H1 (cell line): ENCODE results near the gene STK32C. TPM values are rescaled to one million over a fixed set of nuclear protein-coding genes. Genes with fewer than 3 reads are reported as not detected.

ENCODE experiments used
- CTCF ChIA-PET: fragments of 300-600 bp; sonication (Branson Sonifier 250); formaldehyde crosslinking; loops from one replicate; lab custom pipeline; 2021; ENCODE audit not compliant: partially characterized antibody; lab: Charles Lee
- POLR2A ChIA-PET: fragments of 300-600 bp; sonication (Branson Sonifier 250); formaldehyde crosslinking; loops from one replicate; lab custom pipeline; 2021; ENCODE audit warnings: inconsistent platforms; ENCODE audit not compliant: partially characterized antibody; lab: Charles Lee
- DNase-seq, 2 experiments: peaks; one replicate each; pipeline versions ENCODE4 v3.0.0 to v3.0.0-alpha.2; 2010 to 2022; ENCODE audit warnings: low spot score in 2 of 2, low read depth in 1 of 2, mixed read lengths in 1 of 2
- FAIRE-seq: peaks from 2 replicates; lab custom pipeline; 2011; peaks lifted over from hg19 to GRCh38; lab: Jason Lieb, UNC
- H2AFZ ChIP-seq: 2 replicates; pipeline ENCODE4 v1.8.1; 2012; ENCODE audit warnings: low read length, inconsistent platforms
- H2AK5ac ChIP-seq: 2 replicates; pipeline ENCODE4 v1.6.1; 2013; ENCODE audit warnings: low read depth, low read length
- H2BK120ac ChIP-seq: replicated peaks from 2 replicates; pipeline ENCODE3; 2013; ENCODE audit warnings: low read depth, low read length, inconsistent platforms
- H2BK12ac ChIP-seq: 2 replicates; pipeline ENCODE4 v1.6.1; 2013; ENCODE audit warnings: low read depth, low read length
- H2BK15ac ChIP-seq: 2 replicates; pipeline ENCODE4 v1.6.1; 2013; ENCODE audit warnings: low read length
- H2BK20ac ChIP-seq: 2 replicates; pipeline ENCODE4 v1.6.1; 2013; ENCODE audit warnings: low read length
- H2BK5ac ChIP-seq: 2 replicates; pipeline ENCODE4 v1.6.1; 2013; ENCODE audit warnings: low read depth, low read length
- H3K14ac ChIP-seq: 2 replicates; pipeline ENCODE4 v1.6.1; 2013; ENCODE audit warnings: inconsistent platforms; ENCODE audit not compliant: insufficient read length
- H3K18ac ChIP-seq: 2 replicates; pipeline ENCODE4 v1.6.1; 2013; ENCODE audit warnings: low read length; ENCODE audit errors: extremely low read depth
- H3K23ac ChIP-seq: 2 replicates; pipeline ENCODE4 v1.6.1; 2013; ENCODE audit warnings: inconsistent platforms; ENCODE audit not compliant: insufficient read length
- H3K23me2 ChIP-seq: 2 replicates; pipeline ENCODE4 v1.6.1; 2013; ENCODE audit warnings: low read depth, low read length
- H3K27ac ChIP-seq: 2 replicates; pipeline ENCODE4 v1.6.1; 2011; ENCODE audit warnings: low read depth, low read length, inconsistent platforms
- H3K27me3 ChIP-seq, 4 experiments: replicated peaks in 1 of 4; 1 replicate in 1 of 4; 2 replicates in 3 of 4; pipeline versions ENCODE4 v1.6.1 to v1.8.1; 2011 to 2013; ENCODE audit warnings: low read length in 3 of 4, mild to moderate bottlenecking in 3 of 4, inconsistent platforms in 2 of 4, mixed read lengths in 2 of 4, moderate library complexity in 1 of 4; ENCODE audit not compliant: control insufficient read depth in 3 of 4, insufficient read depth in 3 of 4; ENCODE audit errors: extremely low read depth in 1 of 4
- H3K36me3 ChIP-seq, 4 experiments: 2 replicates each; pipeline versions ENCODE4 v1.6.1 to v1.8.1; 2011 to 2013; ENCODE audit warnings: mild to moderate bottlenecking in 4 of 4, low read length in 3 of 4, moderate library complexity in 2 of 4, control low read depth in 1 of 4, inconsistent platforms in 1 of 4; ENCODE audit not compliant: insufficient read depth in 4 of 4, control insufficient read depth in 2 of 4
- H3K4ac ChIP-seq: replicated peaks from 2 replicates; pipeline ENCODE3; 2013; ENCODE audit warnings: low read length, low read depth, mixed read lengths, inconsistent platforms; ENCODE audit not compliant: insufficient read length
- H3K4me1 ChIP-seq, 4 experiments: replicated peaks in 1 of 4; 1 replicate in 1 of 4; 2 replicates in 3 of 4; pipeline versions ENCODE4 v1.6.1 to v1.8.1; 2011 to 2013; ENCODE audit warnings: low read length in 3 of 4, inconsistent platforms in 2 of 4, mixed read lengths in 1 of 4; ENCODE audit not compliant: insufficient read depth in 4 of 4, control insufficient read depth in 3 of 4
- H3K4me2 ChIP-seq, 2 experiments: 2 replicates each; pipeline versions ENCODE4 v1.6.1 to v1.8.1; 2011 to 2013; ENCODE audit warnings: low read depth in 2 of 2, low read length in 2 of 2, control low read depth in 1 of 2, inconsistent platforms in 1 of 2, mild to moderate bottlenecking in 1 of 2; ENCODE audit not compliant: insufficient read depth in 1 of 2
- H3K4me3 ChIP-seq, 4 experiments: fragments of 200-600, 300-600 bp in 1 of 4; sonication (generic), shearing (Covaris generic), sonication (Bioruptor Twin) in 1 of 4; 2 replicates each; pipeline versions ENCODE4 v1.5.1 to v1.8.1; 2011 to 2016; ENCODE audit warnings: low read length in 4 of 4, low read depth in 3 of 4, control low read depth in 2 of 4, inconsistent platforms in 2 of 4, mild to moderate bottlenecking in 2 of 4, mixed read lengths in 1 of 4, moderate library complexity in 1 of 4; ENCODE audit not compliant: insufficient read depth in 2 of 4; ENCODE audit errors: extremely low read depth in 1 of 4
- H3K56ac ChIP-seq: replicated peaks from 2 replicates; pipeline ENCODE3; 2013; ENCODE audit warnings: low read depth, mild to moderate bottlenecking, mixed read lengths, low read length, inconsistent platforms; ENCODE audit not compliant: insufficient read length
- H3K79me1 ChIP-seq: 2 replicates; pipeline ENCODE4 v1.6.1; 2013; ENCODE audit warnings: low read depth, low read length, control low read depth
- H3K79me2 ChIP-seq, 2 experiments: 2 replicates each; pipeline versions ENCODE4 v1.6.1 to v1.8.1; 2012 to 2013; ENCODE audit warnings: low read length in 2 of 2, mild to moderate bottlenecking in 2 of 2, inconsistent platforms in 1 of 2; ENCODE audit not compliant: insufficient read depth in 2 of 2, control insufficient read depth in 1 of 2
- H3K9ac ChIP-seq, 4 experiments: replicated peaks in 1 of 4; 1 replicate in 1 of 4; 2 replicates in 3 of 4; pipeline versions ENCODE4 v1.6.1 to v1.8.1; 2011 to 2013; ENCODE audit warnings: low read depth in 3 of 4, low read length in 3 of 4, control low read depth in 2 of 4, mild to moderate bottlenecking in 2 of 4, moderate library complexity in 2 of 4, inconsistent platforms in 1 of 4; ENCODE audit errors: extremely low read depth in 1 of 4
- H3K9me3 ChIP-seq, 2 experiments: 2 replicates each; pipeline versions ENCODE4 v1.6.1 to v1.8.1; 2012 to 2013; ENCODE audit warnings: mild to moderate bottlenecking in 2 of 2, moderate library complexity in 2 of 2, control low read depth in 1 of 2, inconsistent platforms in 1 of 2, low read depth in 1 of 2, low read length in 1 of 2, mixed read lengths in 1 of 2; ENCODE audit not compliant: insufficient read depth in 2 of 2
- H4K20me1 ChIP-seq, 2 experiments: replicated peaks in 1 of 2; 2 replicates each; pipeline versions ENCODE3 to v1.8.1; 2011 to 2013; ENCODE audit warnings: inconsistent platforms in 2 of 2, low read length in 2 of 2, mild to moderate bottlenecking in 1 of 2; ENCODE audit not compliant: insufficient read depth in 2 of 2, control insufficient read depth in 1 of 2
- H4K5ac ChIP-seq: 2 replicates; pipeline ENCODE4 v1.6.1; 2013; ENCODE audit warnings: low read length, low read depth, mixed read lengths, inconsistent platforms; ENCODE audit not compliant: insufficient read length
- H4K8ac ChIP-seq: 2 replicates; pipeline ENCODE4 v1.8.0; 2013; ENCODE audit warnings: mild to moderate bottlenecking, moderate library complexity, low read length, inconsistent platforms; ENCODE audit not compliant: insufficient read depth; ENCODE audit errors: extremely low read depth
- H4K91ac ChIP-seq: replicated peaks from 2 replicates; pipeline ENCODE3; 2013; ENCODE audit warnings: low read length, mixed read lengths, inconsistent platforms; ENCODE audit not compliant: insufficient read length
- BACH1 ChIP-seq: IDR thresholded peaks from 2 replicates; pipeline ENCODE4 v1.6.1; 2012; ENCODE audit warnings: low read length, improper control_type of control experiment
- CEBPB ChIP-seq: IDR thresholded peaks from 2 replicates; pipeline ENCODE4 v1.6.1; 2012; ENCODE audit warnings: low read depth, low read length
- CHD1 ChIP-seq: IDR thresholded peaks from 2 replicates; pipeline ENCODE4 v1.6.1; 2012; ENCODE audit warnings: low read depth, low read length, improper control_type of control experiment
- CTCF ChIP-seq, 3 experiments: IDR thresholded peaks; 1 replicate in 2 of 3; 2 replicates in 1 of 3; pipeline versions ENCODE4 v1.5.1 to v1.6.1; 2011; ENCODE audit warnings: low read length in 3 of 3, mild to moderate bottlenecking in 3 of 3, inconsistent platforms in 2 of 3, low read depth in 1 of 3, moderate library complexity in 1 of 3; ENCODE audit not compliant: insufficient read depth in 1 of 3; ENCODE audit errors: control extremely low read depth in 1 of 3
- EGR1 ChIP-seq: IDR thresholded peaks from 2 replicates; pipeline ENCODE4 v1.6.1; 2011; ENCODE audit warnings: low read depth, low read length, borderline replicate concordance
- EP300 ChIP-seq, 2 experiments: IDR thresholded peaks; 1 replicate in 1 of 2; 2 replicates in 1 of 2; pipeline ENCODE4 v1.6.1; 2011 to 2012; ENCODE audit warnings: low read depth in 2 of 2, low read length in 2 of 2, mild to moderate bottlenecking in 2 of 2, borderline replicate concordance in 1 of 2, inconsistent platforms in 1 of 2, moderate library complexity in 1 of 2
- FOSL1 ChIP-seq: IDR thresholded peaks from 2 replicates; pipeline ENCODE4 v1.6.1; 2011; ENCODE audit warnings: mild to moderate bottlenecking, low read depth, low read length, moderate library complexity; ENCODE audit not compliant: insufficient read depth
- RBBP5 ChIP-seq: IDR thresholded peaks from 2 replicates; pipeline ENCODE4 v1.7.1; 2012; ENCODE audit warnings: low read depth, mild to moderate bottlenecking, inconsistent platforms, low read length, moderate library complexity, borderline replicate concordance
- SIX5 ChIP-seq: IDR thresholded peaks from 2 replicates; pipeline ENCODE4 v1.6.1; 2011; ENCODE audit warnings: mild to moderate bottlenecking, low read depth, low read length
- TAF1 ChIP-seq: IDR thresholded peaks from 2 replicates; pipeline ENCODE4 v1.6.1; 2011; ENCODE audit warnings: mild to moderate bottlenecking, low read depth, low read length
- TBP ChIP-seq: IDR thresholded peaks from 2 replicates; pipeline ENCODE4 v1.6.1; 2011; ENCODE audit warnings: low read depth, low read length, improper control_type of control experiment
- YY1 ChIP-seq: IDR thresholded peaks from 2 replicates; pipeline ENCODE4 v1.6.1; 2011; ENCODE audit warnings: low read depth, mild to moderate bottlenecking, low read length
- WGBS, 2 experiments: shearing (Covaris generic) in 1 of 2; methylation state at CpG; one replicate each; pipeline versions ENCODE4 v1.1.6 to v1.1.7; 2013 to 2015; ENCODE audit warnings: low lambda C conversion rate in 2 of 2, mixed read lengths in 2 of 2, inconsistent platforms in 1 of 2, low coverage in 1 of 2, missing lambda C conversion rate in 1 of 2; ENCODE audit not compliant: insufficient replicate concordance in 2 of 2, insufficient coverage in 1 of 2, insufficient read length in 1 of 2; ENCODE audit errors: extremely low coverage in 1 of 2, missing lambda C conversion rate in 1 of 2; 5-methylcytosine and 5-hydroxymethylcytosine counted together
- polyA plus RNA-seq, 7 experiments: library from polyadenylated mRNA; depleted of rRNA in 3 of 7; stranded (reverse) in 5 of 7; unstranded in 2 of 7; fragments of >200 nt in 5 of 7; fragments of 200-250 nt in 2 of 7; gene quantifications; 1 replicate in 5 of 7; 2 replicates in 1 of 7; 4 replicates in 1 of 7; pipeline versions ENCODE4 v1.2.1 to v1.2.3, GENCODE V29; 2011 to 2013; ENCODE audit warnings: missing spikeins in 2 of 7, mixed read lengths in 2 of 7
- total RNA-seq: library from RNA; stranded (reverse); fragmentation: NEBNext Ultra II Directional; extraction: Animal tissue kit (Norgen Biotek cat#: 25700); gene quantifications from 2 replicates; pipeline ENCODE4 v1.2.1, GENCODE V29; 2021

The STK32C gene
- total and polyA plus RNA-seq, 2 of the 8 experiments (the other 6 are each of a cell fraction or from before 2014, with no cell fraction given) = 10.6 to 15.6 TPM

- no peak overlapping the region for H3K4ac ChIP-seq
- H3K4me1 ChIP-seq = no peaks in the 10 kb centered on the region; a peak in 1 of 7 replicates
- no peaks in the 10 kb centered on the region for H3K23me2 ChIP-seq
- H4K8ac ChIP-seq = no peak overlapping the region
- no peak overlapping the region for H2AFZ ChIP-seq
- H3K79me2 ChIP-seq = no peaks in the 10 kb centered on the region
- 87% methylated on average over 6 of the region's 6 CpGs; no CpG with 5 or more reads in 1 of the 2 experiments for WGBS, 2 experiments
- no peak overlapping the region for H2BK12ac ChIP-seq
- H3K18ac ChIP-seq = no peak overlapping the region
- 0 out of 2 replicates have a peak, but pooled peaks cover 3% of the 10 kb centered on the region for H3K79me1 ChIP-seq
- H3K4me2 ChIP-seq = no peak overlapping the region
- ChIA-PET CTCF (interaction anchor here (1.0 kb wide), 1 partner anchor 29 kb away, joined by 3 read pairs; no protein-coding TSS in a partner anchor), POLR2A (no interaction called here)
- H4K20me1 ChIP-seq = no peaks in the 10 kb centered on the region
- no peak overlapping the region for H4K5ac ChIP-seq
- H3K9ac ChIP-seq = peak overlapping the region in 1 of 4 experiments; percentile 41; a peak in 1 of 7 replicates
- no peak overlapping the region for H2BK15ac ChIP-seq
- H3K14ac ChIP-seq = no peak overlapping the region
- no peak overlapping the region for H2BK20ac ChIP-seq
- H3K36me3 ChIP-seq = no peaks in the 10 kb centered on the region; a peak in 1 of 8 replicates
- no peak overlapping the region for H4K91ac ChIP-seq
- H3K23ac ChIP-seq = no peak overlapping the region
- no peak overlapping the region for H2BK120ac ChIP-seq
- H3K27ac ChIP-seq = no peak overlapping the region
- H2BK5ac ChIP-seq = no peak overlapping the region
- no peak for DNase-seq
- H3K27me3 ChIP-seq = no peaks in the 10 kb centered on the region
- H3K56ac ChIP-seq = no peak overlapping the region
- H2AK5ac ChIP-seq = no peak overlapping the region
- no peaks in the 10 kb centered on the region for H3K9me3 ChIP-seq
- no peak overlapping the region for H3K4me3 ChIP-seq
- no peak for FAIRE-seq
- no peak for TF ChIP-seq BACH1
- no peak for TF ChIP-seq EP300 (IDR thresholded peaks at IDR 0.05; ENCODE audit: borderline replicate concordance in 1 of 2, low read depth in 2 of 2, low read length in 2 of 2)
- TF ChIP-seq CTCF (IDR thresholded peaks at IDR 0.05; ENCODE audit: control extremely low read depth in 1 of 3, insufficient read depth in 1 of 3, low read depth in 1 of 3, low read length in 3 of 3) = peak in 1 of 3 experiments; percentile 1; a peak in 1 of 4 replicates
- TF ChIP-seq CEBPB = 0 out of 2 replicates have a peak, but pooled peaks have one; percentile 38
- no peak for TF ChIP-seq FOSL1
- TF ChIP-seq CHD1 = no peak
- no peak for TF ChIP-seq TAF1
- no peak for TF ChIP-seq EGR1
- no peak for TF ChIP-seq TBP
- no peak for TF ChIP-seq RBBP5
- TF ChIP-seq SIX5 = no peak
- TF ChIP-seq YY1 = no peak
Measured at GRCh38 chr10:132322586-132323048, 14.9 kb upstream of the STK32C start.
